ENCODE measurements around the gene ARMC8.

The ARMC8 gene

GRCh38 chr3:138297876-138298275 lies 110.8 kb downstream of the ARMC8 start:
- Histone ChIP-seq H3K27me3 (ENCODE audit: insufficient read depth, low read length) (no peaks in the 10 kb centered on the region), H3K4me1 (ENCODE audit: control insufficient read depth, insufficient read depth, low read length, unreplicated experiment) (no peaks in the 10 kb centered on the region), H3K27ac (ENCODE audit: low read depth, low read length) (no peak overlapping the region), H3K79me2 (ENCODE audit: control insufficient read depth, insufficient read depth, low read length, unreplicated experiment) (no peaks in the 10 kb centered on the region), H3K4me3 (ENCODE audit: low read depth, low read length) (no peak overlapping the region), H2AFZ (ENCODE audit: low read length, unreplicated experiment) (no peak overlapping the region), H3K36me3 (ENCODE audit: insufficient read depth, low read length) (peaks cover 21% of the 10 kb centered on the region)

- Histone ChIP-seq H2AFZ (ENCODE audit: low read length, unreplicated experiment) (no peak overlapping the region), H3K4me3 (ENCODE audit: low read depth, low read length) (no peak overlapping the region), H3K4me1 (ENCODE audit: control insufficient read depth, insufficient read depth, low read length, unreplicated experiment) (no peaks in the 10 kb centered on the region), H3K27ac (ENCODE audit: low read depth, low read length) (no peak overlapping the region), H3K79me2 (ENCODE audit: control insufficient read depth, insufficient read depth, low read length, unreplicated experiment) (no peaks in the 10 kb centered on the region), H3K27me3 (ENCODE audit: insufficient read depth, low read length) (no peaks in the 10 kb centered on the region), H3K36me3 (ENCODE audit: insufficient read depth, low read length) (peaks cover 11% of the 10 kb centered on the region; the same call in 1 of the 2 replicates)
Observed at GRCh38 chr3:138300647-138301046, 113.5 kb downstream of the ARMC8 start.

GRCh38 chr3:138303474-138303873 lies 116.4 kb downstream of the ARMC8 start:
- H3K27ac ChIP-seq (ENCODE audit: low read depth, low read length) = no peak overlapping the region
- H3K36me3 ChIP-seq (ENCODE audit: insufficient read depth, low read length) = peaks cover 1% of the 10 kb centered on the region; the same call in 1 of the 2 replicates
- no peaks in the 10 kb centered on the region for H3K27me3 ChIP-seq (ENCODE audit: insufficient read depth, low read length)
- H3K4me1 ChIP-seq (ENCODE audit: control insufficient read depth, insufficient read depth, low read length, unreplicated experiment) = no peaks in the 10 kb centered on the region
- H3K79me2 ChIP-seq (ENCODE audit: control insufficient read depth, insufficient read depth, low read length, unreplicated experiment) = no peaks in the 10 kb centered on the region
- no peak overlapping the region for H2AFZ ChIP-seq (ENCODE audit: low read length, unreplicated experiment)
- H3K4me3 ChIP-seq (ENCODE audit: low read depth, low read length) = no peak overlapping the region

- Histone ChIP-seq H3K4me3 (ENCODE audit: low read depth, low read length) (no peak overlapping the region), H3K4me1 (ENCODE audit: control insufficient read depth, insufficient read depth, low read length, unreplicated experiment) (no peaks in the 10 kb centered on the region), H3K27ac (ENCODE audit: low read depth, low read length) (no peak overlapping the region), H3K79me2 (ENCODE audit: control insufficient read depth, insufficient read depth, low read length, unreplicated experiment) (no peaks in the 10 kb centered on the region), H3K27me3 (ENCODE audit: insufficient read depth, low read length) (no peaks in the 10 kb centered on the region), H2AFZ (ENCODE audit: low read length, unreplicated experiment) (no peak overlapping the region), H3K36me3 (ENCODE audit: insufficient read depth, low read length) (no peaks in the 10 kb centered on the region)
Observed at GRCh38 chr3:138307899-138308298, 120.8 kb downstream of the ARMC8 start.

GRCh38 chr3:138308783-138309182 lies 121.7 kb downstream of the ARMC8 start:
- H2AFZ ChIP-seq (ENCODE audit: low read length, unreplicated experiment) = no peak overlapping the region
- H3K4me1 ChIP-seq (ENCODE audit: control insufficient read depth, insufficient read depth, low read length, unreplicated experiment) = no peaks in the 10 kb centered on the region

GRCh38 chr3:138310494-138310893 lies 123.4 kb downstream of the ARMC8 start:
- H3K36me3 ChIP-seq (ENCODE audit: insufficient read depth, low read length) = no peaks in the 10 kb centered on the region
- peaks cover 10% of the 10 kb centered on the region for H3K4me1 ChIP-seq (ENCODE audit: control insufficient read depth, insufficient read depth, low read length, unreplicated experiment)
- H2AFZ ChIP-seq (ENCODE audit: low read length, unreplicated experiment) = no peak overlapping the region
- no peaks in the 10 kb centered on the region for H3K27me3 ChIP-seq (ENCODE audit: insufficient read depth, low read length)
- no peaks in the 10 kb centered on the region for H3K79me2 ChIP-seq (ENCODE audit: control insufficient read depth, insufficient read depth, low read length, unreplicated experiment)
- H3K4me3 ChIP-seq (ENCODE audit: low read depth, low read length) = no peak overlapping the region
- H3K27ac ChIP-seq (ENCODE audit: low read depth, low read length) = no peak overlapping the region

More at GRCh38 chr3:138308783-138309182, 121.7 kb downstream of the ARMC8 start:
- Histone ChIP-seq H3K27me3 (ENCODE audit: insufficient read depth, low read length) (no peaks in the 10 kb centered on the region), H3K36me3 (ENCODE audit: insufficient read depth, low read length) (no peaks in the 10 kb centered on the region), H3K27ac (ENCODE audit: low read depth, low read length) (no peak overlapping the region), H3K79me2 (ENCODE audit: control insufficient read depth, insufficient read depth, low read length, unreplicated experiment) (no peaks in the 10 kb centered on the region), H3K4me3 (ENCODE audit: low read depth, low read length) (no peak overlapping the region)

GRCh38 chr3:138314751-138315150 lies 127.7 kb downstream of the ARMC8 start:
- Histone ChIP-seq H3K27ac (ENCODE audit: low read depth, low read length) (no peak overlapping the region), H3K27me3 (ENCODE audit: insufficient read depth, low read length) (no peaks in the 10 kb centered on the region), H3K4me3 (ENCODE audit: low read depth, low read length) (no peak overlapping the region), H2AFZ (ENCODE audit: low read length, unreplicated experiment) (no peak overlapping the region), H3K79me2 (ENCODE audit: control insufficient read depth, insufficient read depth, low read length, unreplicated experiment) (no peaks in the 10 kb centered on the region), H3K4me1 (ENCODE audit: control insufficient read depth, insufficient read depth, low read length, unreplicated experiment) (peaks cover 10% of the 10 kb centered on the region), H3K36me3 (ENCODE audit: insufficient read depth, low read length) (no peaks in the 10 kb centered on the region)

- no peaks in the 10 kb centered on the region for H3K36me3 ChIP-seq (ENCODE audit: insufficient read depth, low read length)
- H3K27me3 ChIP-seq (ENCODE audit: insufficient read depth, low read length) = 0 out of 2 replicates have a peak, but pooled peaks cover 6% of the 10 kb centered on the region
- H3K4me3 ChIP-seq (ENCODE audit: low read depth, low read length) = no peak overlapping the region
- no peak overlapping the region for H2AFZ ChIP-seq (ENCODE audit: low read length, unreplicated experiment)
- H3K4me1 ChIP-seq (ENCODE audit: control insufficient read depth, insufficient read depth, low read length, unreplicated experiment) = peaks cover 10% of the 10 kb centered on the region
- H3K79me2 ChIP-seq (ENCODE audit: control insufficient read depth, insufficient read depth, low read length, unreplicated experiment) = no peaks in the 10 kb centered on the region
- H3K27ac ChIP-seq (ENCODE audit: low read depth, low read length) = no peak overlapping the region
Observed at GRCh38 chr3:138317687-138318086, 130.6 kb downstream of the ARMC8 start.

GRCh38 chr3:138323971-138324370 lies 136.9 kb downstream of the ARMC8 start:
- no peak overlapping the region for H3K4me3 ChIP-seq (ENCODE audit: low read depth, low read length)
- no peak overlapping the region for H2AFZ ChIP-seq (ENCODE audit: low read length, unreplicated experiment)

GRCh38 chr3:138325990-138326389 lies 138.9 kb downstream of the ARMC8 start:
- H3K36me3 ChIP-seq (ENCODE audit: insufficient read depth, low read length) = no peaks in the 10 kb centered on the region
- H3K27me3 ChIP-seq (ENCODE audit: insufficient read depth, low read length) = 0 out of 2 replicates have a peak, but pooled peaks cover 3% of the 10 kb centered on the region
- no peak overlapping the region for H3K4me3 ChIP-seq (ENCODE audit: low read depth, low read length)
- H3K79me2 ChIP-seq (ENCODE audit: control insufficient read depth, insufficient read depth, low read length, unreplicated experiment) = no peaks in the 10 kb centered on the region
- no peak overlapping the region for H3K27ac ChIP-seq (ENCODE audit: low read depth, low read length)
- H2AFZ ChIP-seq (ENCODE audit: low read length, unreplicated experiment) = no peak overlapping the region
- peaks cover 6% of the 10 kb centered on the region for H3K4me1 ChIP-seq (ENCODE audit: control insufficient read depth, insufficient read depth, low read length, unreplicated experiment)

More at GRCh38 chr3:138323971-138324370, 136.9 kb downstream of the ARMC8 start:
- Histone ChIP-seq H3K36me3 (ENCODE audit: insufficient read depth, low read length) (no peaks in the 10 kb centered on the region), H3K27me3 (ENCODE audit: insufficient read depth, low read length) (0 out of 2 replicates have a peak, but pooled peaks cover 6% of the 10 kb centered on the region), H3K27ac (ENCODE audit: low read depth, low read length) (no peak overlapping the region), H3K4me1 (ENCODE audit: control insufficient read depth, insufficient read depth, low read length, unreplicated experiment) (peaks cover 6% of the 10 kb centered on the region), H3K79me2 (ENCODE audit: control insufficient read depth, insufficient read depth, low read length, unreplicated experiment) (no peaks in the 10 kb centered on the region)

GRCh38 chr3:138326866-138327595 lies 139.9 kb downstream of the ARMC8 start:
- Histone ChIP-seq H2AFZ (ENCODE audit: low read length, unreplicated experiment) (no peak overlapping the region), H3K4me1 (ENCODE audit: control insufficient read depth, insufficient read depth, low read length, unreplicated experiment) (peaks cover 6% of the 10 kb centered on the region), H3K79me2 (ENCODE audit: control insufficient read depth, insufficient read depth, low read length, unreplicated experiment) (no peaks in the 10 kb centered on the region)

More at GRCh38 chr3:138326866-138327595, 139.9 kb downstream of the ARMC8 start:
- H3K36me3 ChIP-seq (ENCODE audit: insufficient read depth, low read length) = no peaks in the 10 kb centered on the region
- H3K27ac ChIP-seq (ENCODE audit: low read depth, low read length) = no peak overlapping the region
- H3K27me3 ChIP-seq (ENCODE audit: insufficient read depth, low read length) = no peaks in the 10 kb centered on the region
- no peak overlapping the region for H3K4me3 ChIP-seq (ENCODE audit: low read depth, low read length)
